GM18499 (cell line): ENCODE measurements around the gene INSYN1.
"Not testable (repeated sequence)": the region's sequence is repeated elsewhere in the genome, so short reads cannot be mapped to it uniquely, and the experiment has no call there.

Experiments
- ATAC-seq: cut with Tn5 transposase; IDR thresholded peaks from one replicate; pipeline ENCODE4 v1.9.1; 2021; ENCODE audit warnings: moderate number of reproducible peaks; ENCODE audit not compliant: insufficient read depth, unreplicated experiment

Gene INSYN1

DNA sequence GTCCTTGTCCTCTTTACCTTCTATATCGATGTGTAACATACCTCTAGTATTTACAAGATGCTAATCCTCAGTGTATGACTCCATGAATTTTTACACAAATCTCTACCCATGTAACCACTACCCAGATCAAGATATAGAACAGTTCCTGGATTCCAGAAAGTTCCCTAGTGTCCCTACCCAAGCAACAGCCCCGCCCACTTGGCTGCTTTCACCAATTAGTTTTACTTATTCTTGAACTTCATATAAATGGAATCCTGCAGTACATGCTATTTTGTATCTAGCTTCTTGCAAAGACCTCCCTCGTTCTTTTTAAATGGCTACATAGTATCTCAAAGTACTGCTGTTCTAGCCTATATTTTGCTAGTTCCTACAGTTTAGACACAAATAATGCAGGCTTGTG is 35.9 kb downstream of the INSYN1 start:
- no peak for ATAC-seq

- ATAC-seq: no peak
Measured at GRCh38 chr15:73716417-73716816, 36.7 kb downstream of the INSYN1 start.

DNA sequence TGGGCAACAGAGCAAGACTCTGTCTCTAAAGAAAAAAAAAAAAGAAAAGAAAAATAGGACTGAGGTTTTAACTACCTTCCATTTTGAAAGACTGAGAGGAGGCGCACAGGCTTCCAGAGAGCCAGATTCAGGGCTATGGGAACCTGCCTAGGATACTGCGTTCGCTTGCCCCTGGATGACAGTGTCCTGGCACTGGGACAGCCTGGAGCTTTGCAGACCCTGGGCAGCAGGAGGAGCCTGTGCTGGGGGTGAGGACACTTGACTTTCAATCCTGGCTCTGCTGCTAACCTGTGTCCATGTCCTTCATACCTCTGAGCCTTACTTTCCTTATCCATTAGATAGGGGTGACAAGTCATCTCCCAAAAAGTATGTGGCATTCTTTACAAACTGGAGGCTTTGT is 37.7 kb downstream of the INSYN1 start:
- no peak for ATAC-seq

- no peak for ATAC-seq
Measured at GRCh38 chr15:73714695-73715301, 38.4 kb downstream of the INSYN1 start.

DNA sequence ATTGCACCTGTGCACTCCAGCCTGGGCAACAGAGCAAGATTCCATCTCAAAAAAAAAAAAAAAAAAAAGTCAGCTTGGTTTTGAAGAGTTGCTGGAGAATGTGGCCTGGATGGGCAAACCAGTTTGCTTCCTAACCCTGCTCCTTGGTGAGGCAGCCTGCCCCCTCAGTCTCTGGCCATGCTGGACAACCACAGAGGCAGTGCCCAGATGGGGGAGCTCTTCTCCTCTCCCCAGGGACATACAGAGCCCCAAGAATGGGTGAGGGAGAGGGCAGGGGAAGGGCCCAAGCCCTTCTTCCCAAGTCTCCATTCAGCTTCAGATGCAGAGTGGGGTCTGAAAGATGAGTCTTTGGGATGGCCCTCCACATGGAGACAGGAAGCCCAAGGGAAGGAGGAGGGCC is 41.0 kb downstream of the INSYN1 start:
- ATAC-seq: no peak

GRCh38 chr15:73711526-73711925 is 41.6 kb downstream of the INSYN1 start:
- ATAC-seq: no peak

DNA sequence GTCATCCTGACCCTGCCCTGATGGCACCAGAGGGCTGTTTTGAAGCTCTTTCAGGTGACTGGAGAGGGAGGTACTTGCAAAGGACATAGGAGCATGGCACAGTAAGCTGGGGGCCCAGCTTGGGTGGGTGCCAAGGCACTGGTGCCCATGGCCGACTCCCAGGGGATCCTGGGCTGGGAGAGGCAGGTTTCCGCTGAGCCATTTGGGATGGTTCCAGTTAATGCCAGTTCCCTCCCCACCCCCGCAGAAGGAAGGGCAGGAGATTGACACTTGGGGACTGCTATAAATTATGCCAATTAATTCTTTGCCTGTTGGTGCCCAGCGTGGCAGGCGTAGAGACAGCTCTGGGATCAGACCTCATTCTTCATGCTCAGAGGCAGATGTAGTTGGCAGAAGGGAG is 42.8 kb downstream of the INSYN1 start:
- no peak for ATAC-seq

DNA sequence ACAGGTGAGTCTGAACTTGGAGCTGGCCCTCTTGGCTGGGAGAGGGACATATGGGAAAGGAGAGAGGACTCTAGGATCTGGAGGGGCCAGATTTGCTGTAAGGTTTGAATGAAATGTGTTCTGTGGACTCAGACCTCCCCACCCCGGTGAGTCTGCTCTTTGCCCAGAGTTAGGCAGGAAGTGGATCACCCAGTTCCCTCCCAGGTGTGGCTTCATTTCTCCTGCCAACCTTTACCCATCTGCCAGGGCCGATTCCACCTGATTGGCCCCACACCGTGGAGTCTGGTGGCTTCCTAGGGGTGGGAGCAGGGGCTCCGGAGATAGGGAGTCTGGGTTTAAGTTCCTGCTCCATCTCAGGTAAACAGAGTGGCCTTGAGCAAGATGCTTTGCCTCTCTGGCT is 43.5 kb downstream of the INSYN1 start:
- ATAC-seq: no peak

DNA sequence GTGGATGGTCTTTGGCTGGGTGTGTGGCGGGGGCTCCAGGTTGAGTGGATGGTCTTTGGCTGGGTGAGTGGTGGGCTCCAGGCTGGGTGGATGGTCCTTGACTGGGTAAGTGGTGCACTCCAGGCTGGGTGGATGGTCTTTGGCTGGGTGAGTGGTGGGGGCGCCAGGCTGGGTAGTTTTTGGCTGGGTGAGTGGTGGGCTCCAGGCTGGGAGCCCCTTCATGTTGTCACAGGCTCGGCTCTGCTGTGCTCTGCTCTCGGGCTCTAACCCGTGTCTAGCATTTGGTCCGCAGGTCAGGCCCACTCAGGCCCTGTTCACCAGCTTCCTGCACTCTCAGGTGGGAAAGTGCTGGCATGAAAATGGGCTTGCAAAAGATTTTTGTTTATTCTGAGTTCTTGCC is 43.9 kb downstream of the INSYN1 start:
- ATAC-seq: no peak

GRCh38 chr15:73708691-73709090 is 44.5 kb downstream of the INSYN1 start:
- ATAC-seq: no peak

DNA sequence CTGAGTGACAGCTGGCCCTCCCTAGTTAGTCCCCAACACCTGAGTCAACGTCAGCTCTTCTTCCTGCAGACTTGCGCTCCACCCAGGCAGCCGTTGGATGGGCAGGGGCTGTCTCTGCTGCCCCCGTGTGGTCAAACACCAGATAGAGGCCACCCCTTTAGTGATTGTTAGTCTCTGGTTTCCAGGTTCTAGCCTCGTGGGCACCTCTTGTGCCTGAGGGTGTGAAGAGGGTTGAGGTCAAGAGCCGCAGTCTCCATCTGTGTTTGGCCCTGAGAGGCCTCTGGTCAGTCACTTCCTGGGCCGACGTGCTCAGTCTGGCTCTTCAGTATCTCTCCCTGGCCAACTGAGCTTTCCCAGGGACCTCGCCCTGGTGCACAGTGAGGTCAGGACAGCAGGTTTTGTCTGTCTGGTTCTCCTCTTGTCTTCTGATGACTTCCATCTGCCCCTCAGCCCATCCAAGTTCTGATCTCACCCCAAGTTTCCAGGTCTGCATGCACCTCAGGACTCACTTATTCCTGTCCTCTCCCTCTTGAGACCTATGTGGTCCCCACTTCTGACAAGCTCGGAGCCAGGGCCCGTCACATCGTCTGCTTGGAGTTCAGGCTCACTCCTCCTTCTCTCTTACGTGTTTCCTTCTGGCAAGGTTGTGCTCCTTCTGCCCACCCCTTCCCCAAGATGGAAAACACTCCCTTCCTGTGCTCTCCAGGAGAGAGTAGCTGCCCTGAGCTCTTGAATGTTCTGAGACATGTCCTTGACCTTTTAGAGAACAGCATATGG is 48.1 kb downstream of the INSYN1 start:
- ATAC-seq: no peak

GRCh38 chr15:73704142-73704868 is 48.8 kb downstream of the INSYN1 start:
- not testable (repeated sequence) for ATAC-seq

DNA sequence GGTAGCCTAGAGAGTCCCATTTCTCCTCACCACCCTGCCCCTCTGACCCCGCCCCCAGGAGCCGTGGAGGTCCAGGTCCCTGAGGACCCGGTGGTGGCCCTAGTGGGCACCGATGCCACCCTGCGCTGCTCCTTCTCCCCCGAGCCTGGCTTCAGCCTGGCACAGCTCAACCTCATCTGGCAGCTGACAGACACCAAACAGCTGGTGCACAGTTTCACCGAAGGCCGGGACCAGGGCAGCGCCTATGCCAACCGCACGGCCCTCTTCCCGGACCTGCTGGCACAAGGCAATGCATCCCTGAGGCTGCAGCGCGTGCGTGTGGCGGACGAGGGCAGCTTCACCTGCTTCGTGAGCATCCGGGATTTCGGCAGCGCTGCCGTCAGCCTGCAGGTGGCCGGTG is 49.5 kb downstream of the INSYN1 start:
- not testable (repeated sequence) for ATAC-seq

GRCh38 chr15:73702311-73703239 is 50.6 kb downstream of the INSYN1 start:
- not testable (repeated sequence) for ATAC-seq

- no peak for ATAC-seq
Measured at GRCh38 chr15:73700041-73700842, 52.9 kb downstream of the INSYN1 start.

DNA sequence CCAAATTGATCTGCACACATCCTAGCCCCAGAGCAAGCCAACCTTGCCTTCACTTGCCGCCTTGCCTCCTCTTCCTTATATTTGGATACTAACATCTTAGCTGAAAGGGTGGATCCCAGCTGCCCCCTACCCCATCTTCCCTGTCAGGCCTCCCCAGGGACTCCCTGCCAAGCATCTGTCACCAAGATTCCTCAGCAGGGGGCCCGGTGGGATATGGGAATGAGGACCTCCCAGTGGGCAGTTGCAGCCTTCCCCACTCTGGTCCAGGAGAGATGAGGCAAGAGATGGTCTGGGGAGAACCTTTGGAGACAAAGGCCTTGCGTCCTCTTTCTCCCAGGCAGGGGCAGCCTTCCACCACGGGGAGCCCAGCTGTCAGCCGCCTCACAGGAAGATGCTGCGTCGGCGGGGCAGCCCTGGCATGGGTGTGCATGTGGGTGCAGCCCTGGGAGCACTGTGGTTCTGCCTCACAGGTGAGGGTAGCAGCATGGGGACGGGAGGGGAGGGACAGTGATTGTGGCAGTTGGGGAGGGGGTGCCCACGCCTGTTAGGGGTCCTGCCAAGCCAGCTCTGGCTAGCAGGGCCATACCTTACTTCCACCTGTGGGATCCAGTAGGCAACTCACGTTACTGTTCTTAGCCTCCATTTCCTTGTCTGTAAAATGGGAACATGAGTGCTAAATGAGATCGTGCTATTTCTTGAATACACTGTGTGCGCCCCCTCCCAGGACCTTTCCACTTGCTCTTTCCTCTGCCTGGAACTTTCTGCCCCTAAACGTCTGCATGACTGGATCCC is 53.7 kb downstream of the INSYN1 start:
- no peak for ATAC-seq

DNA sequence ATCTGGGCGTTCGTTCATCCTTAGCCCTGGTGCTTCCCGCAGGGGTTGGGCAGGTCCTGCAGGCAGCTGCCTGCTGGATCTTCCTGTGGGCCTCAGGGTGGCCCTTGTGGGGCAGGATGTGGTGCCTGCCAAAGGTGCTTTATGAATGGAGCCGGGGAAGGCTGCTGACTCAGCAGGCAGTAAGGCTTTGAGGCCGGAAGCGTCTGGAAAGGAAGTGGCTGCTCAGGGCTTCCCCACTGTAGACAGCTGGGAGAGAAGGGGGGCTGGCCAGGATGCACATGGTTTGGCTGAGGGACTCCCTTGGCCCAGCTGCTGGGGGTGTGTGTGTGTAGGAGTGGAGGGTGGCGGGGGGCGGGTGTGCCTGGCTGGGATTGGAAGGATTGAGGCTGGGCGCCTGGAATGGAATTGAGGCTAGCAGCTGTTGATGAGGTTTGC is 56.1 kb downstream of the INSYN1 start:
- ATAC-seq: no peak

- no peak for ATAC-seq
Measured at GRCh38 chr15:73696641-73697001, 56.5 kb downstream of the INSYN1 start.
